GM23248 (cell line): Measurements from ENCODE around the gene PXK.

Experiments used
- EZH2 ChIP-seq: fragments of 200-600 bp; sonication (generic); IDR thresholded peaks from 2 replicates; pipeline ENCODE4 v1.6.1; 2018; ENCODE audit warnings: antibody characterized with exemption, mild to moderate bottlenecking; ENCODE audit not compliant: insufficient read depth, poor library complexity, severe bottlenecking
- EZH2phosphoT487 ChIP-seq: fragments of 200-600 bp; sonication (generic); IDR thresholded peaks from 2 replicates; pipeline ENCODE4 v1.6.1; 2018; ENCODE audit warnings: antibody characterized with exemption, moderate library complexity, mild to moderate bottlenecking, low read depth; ENCODE audit not compliant: insufficient read depth

DNA sequence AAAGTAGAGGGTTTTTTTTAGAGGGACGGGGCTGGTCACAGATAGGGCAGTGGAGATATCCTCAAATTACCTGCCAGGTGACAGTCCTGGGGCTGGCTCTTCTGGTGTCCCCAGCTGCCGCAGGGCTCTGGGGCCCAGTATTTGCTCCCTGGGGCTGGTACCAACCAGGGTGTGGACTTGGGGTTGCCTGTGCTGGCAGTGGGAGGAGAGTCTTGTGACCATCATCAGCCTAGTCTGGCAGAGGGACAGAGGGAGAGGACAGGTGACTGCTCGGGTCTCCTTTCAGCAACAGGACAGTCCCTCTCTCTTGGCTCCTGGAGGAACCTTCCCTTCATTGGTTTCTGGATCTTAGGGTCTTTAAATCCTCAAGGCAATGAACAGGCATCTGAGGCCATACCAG lies 34.5 kb upstream of the PXK start:
- TF ChIP-seq EZH2phosphoT487: no peak
- TF ChIP-seq EZH2: no peak
